ENCODE data around the gene DGKB. TPM values are rescaled to one million over a fixed set of nuclear protein-coding genes. Genes with fewer than 3 reads are reported as not detected.

Gene DGKB
- total RNA-seq, 1 donor from 2014 or later = 0.30 TPM

DNA sequence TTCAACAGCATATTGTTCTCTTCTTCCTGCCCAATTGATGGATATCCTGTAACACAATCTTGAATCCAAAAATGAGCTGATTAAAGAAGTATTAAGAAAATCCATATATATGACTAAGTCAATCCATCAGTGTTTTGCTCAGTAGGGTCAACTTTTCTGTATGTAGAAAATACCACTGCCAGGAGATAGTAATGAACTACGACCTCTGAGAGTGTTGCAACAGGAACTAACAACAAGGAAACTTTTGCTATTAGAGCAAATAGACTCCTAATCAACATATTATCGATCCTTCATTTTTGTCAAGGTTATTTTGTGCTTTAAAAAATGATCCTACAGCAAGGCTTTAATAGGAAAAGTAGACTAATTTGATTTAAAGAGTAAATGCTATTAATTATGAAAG, 507.8 kb downstream of the DGKB start:
- TF ChIP-seq, protein P1, sequence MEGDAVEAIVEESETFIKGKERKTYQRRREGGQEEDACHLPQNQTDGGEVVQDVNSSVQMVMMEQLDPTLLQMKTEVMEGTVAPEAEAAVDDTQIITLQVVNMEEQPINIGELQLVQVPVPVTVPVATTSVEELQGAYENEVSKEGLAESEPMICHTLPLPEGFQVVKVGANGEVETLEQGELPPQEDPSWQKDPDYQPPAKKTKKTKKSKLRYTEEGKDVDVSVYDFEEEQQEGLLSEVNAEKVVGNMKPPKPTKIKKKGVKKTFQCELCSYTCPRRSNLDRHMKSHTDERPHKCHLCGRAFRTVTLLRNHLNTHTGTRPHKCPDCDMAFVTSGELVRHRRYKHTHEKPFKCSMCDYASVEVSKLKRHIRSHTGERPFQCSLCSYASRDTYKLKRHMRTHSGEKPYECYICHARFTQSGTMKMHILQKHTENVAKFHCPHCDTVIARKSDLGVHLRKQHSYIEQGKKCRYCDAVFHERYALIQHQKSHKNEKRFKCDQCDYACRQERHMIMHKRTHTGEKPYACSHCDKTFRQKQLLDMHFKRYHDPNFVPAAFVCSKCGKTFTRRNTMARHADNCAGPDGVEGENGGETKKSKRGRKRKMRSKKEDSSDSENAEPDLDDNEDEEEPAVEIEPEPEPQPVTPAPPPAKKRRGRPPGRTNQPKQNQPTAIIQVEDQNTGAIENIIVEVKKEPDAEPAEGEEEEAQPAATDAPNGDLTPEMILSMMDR (IDR thresholded peaks at IDR 0.05; ENCODE audit: borderline replicate concordance) = no peak
- H3K36me3 ChIP-seq = no peaks in the 10 kb centered on the region
- H3K27ac ChIP-seq (replicated peaks) = no peak overlapping the region
- H3K4me1 ChIP-seq = no peaks in the 10 kb centered on the region
- H3K4me3 ChIP-seq = no peak overlapping the region
- intact Hi-C loops (cut with micrococcal nuclease) = no loop called here
- no peak for DNase-seq
- H3K27me3 ChIP-seq (ENCODE audit: low read depth) = no peaks in the 10 kb centered on the region
- no peaks in the 10 kb centered on the region for H3K9me3 ChIP-seq (replicated peaks)

- no peaks in the 10 kb centered on the region for H3K27me3 ChIP-seq (ENCODE audit: low read depth)
- TF ChIP-seq, protein P1 (IDR thresholded peaks at IDR 0.05; ENCODE audit: borderline replicate concordance) = no peak
- H3K4me3 ChIP-seq = no peak overlapping the region
- DNase-seq = no peak
- intact Hi-C loops (cut with micrococcal nuclease) = no loop called here
- H3K4me1 ChIP-seq = no peaks in the 10 kb centered on the region
- no peak overlapping the region for H3K27ac ChIP-seq (replicated peaks)
- no peaks in the 10 kb centered on the region for H3K36me3 ChIP-seq
- no peaks in the 10 kb centered on the region for H3K9me3 ChIP-seq (replicated peaks)
These were observed 513.0 kb downstream of the DGKB start for GRCh38 chr7:14389595-14389994.

GRCh38 chr7:14389181-14389591, 513.4 kb downstream of the DGKB start:
- intact Hi-C loops (cut with micrococcal nuclease) = no loop called here
- no peak for DNase-seq
- H3K4me1 ChIP-seq = no peaks in the 10 kb centered on the region
- no peaks in the 10 kb centered on the region for H3K36me3 ChIP-seq
- H3K9me3 ChIP-seq (replicated peaks) = no peaks in the 10 kb centered on the region
- H3K27ac ChIP-seq (replicated peaks) = no peak overlapping the region
- TF ChIP-seq, protein P1 (IDR thresholded peaks at IDR 0.05; ENCODE audit: borderline replicate concordance) = no peak
- H3K4me3 ChIP-seq = no peak overlapping the region
- no peaks in the 10 kb centered on the region for H3K27me3 ChIP-seq (ENCODE audit: low read depth)

DNA sequence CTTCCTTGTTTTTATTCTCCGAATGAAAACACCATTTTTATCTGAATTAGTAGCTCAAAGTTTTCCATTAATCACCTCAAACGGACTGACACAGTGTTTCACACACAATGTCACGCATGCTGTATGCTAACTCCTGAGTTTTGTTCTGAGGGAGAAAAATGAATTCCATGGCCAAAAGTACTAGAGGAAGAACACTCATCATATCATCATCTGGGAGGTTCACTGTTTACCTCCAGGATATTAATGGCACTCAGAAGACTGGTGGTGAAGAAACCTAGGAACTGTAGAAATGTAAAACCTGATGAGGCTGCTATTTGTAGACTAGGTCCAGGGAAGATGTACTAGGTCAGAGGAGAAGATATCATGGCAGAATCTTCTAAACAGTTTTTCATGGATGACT, 517.5 kb downstream of the DGKB start:
- intact Hi-C loops (cut with micrococcal nuclease) = no loop called here
- TF ChIP-seq, protein P1 (IDR thresholded peaks at IDR 0.05; ENCODE audit: borderline replicate concordance) = no peak
- no peak overlapping the region for H3K4me3 ChIP-seq
- no peaks in the 10 kb centered on the region for H3K9me3 ChIP-seq (replicated peaks)
- DNase-seq = no peak
- no peaks in the 10 kb centered on the region for H3K27me3 ChIP-seq (ENCODE audit: low read depth)
- H3K4me1 ChIP-seq = no peaks in the 10 kb centered on the region
- no peak overlapping the region for H3K27ac ChIP-seq (replicated peaks)
- H3K36me3 ChIP-seq = no peaks in the 10 kb centered on the region

DNA sequence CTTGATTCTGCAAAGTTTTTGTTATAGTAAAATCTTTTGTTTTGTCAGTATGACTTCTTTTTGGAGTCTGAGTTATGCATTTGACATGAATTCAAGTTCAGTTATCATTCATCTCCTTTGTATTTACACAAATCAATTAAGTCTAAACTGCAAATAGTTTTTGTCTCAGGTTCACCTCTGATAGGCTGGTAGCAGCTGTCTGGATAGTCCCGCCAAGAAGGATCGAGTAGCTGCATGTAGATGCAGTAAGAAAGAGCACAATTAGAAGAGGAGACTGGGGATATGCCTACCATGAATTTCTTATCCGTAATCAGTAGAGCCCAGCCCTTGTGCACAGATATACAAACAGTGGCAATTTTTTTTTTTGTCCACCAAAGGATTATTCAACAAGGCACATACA, 520.6 kb downstream of the DGKB start:
- no peak overlapping the region for H3K27ac ChIP-seq (replicated peaks)
- no peaks in the 10 kb centered on the region for H3K36me3 ChIP-seq
- H3K9me3 ChIP-seq (replicated peaks) = no peaks in the 10 kb centered on the region
- TF ChIP-seq, protein P1 (IDR thresholded peaks at IDR 0.05; ENCODE audit: borderline replicate concordance) = no peak
- no peaks in the 10 kb centered on the region for H3K4me1 ChIP-seq
- H3K27me3 ChIP-seq (ENCODE audit: low read depth) = no peaks in the 10 kb centered on the region
- no peak overlapping the region for H3K4me3 ChIP-seq
- no peak for DNase-seq
- intact Hi-C loops (cut with micrococcal nuclease) = no loop called here

- Histone ChIP-seq H3K4me3 (no peak overlapping the region), H3K27me3 (ENCODE audit: low read depth) (no peaks in the 10 kb centered on the region), H3K36me3 (no peaks in the 10 kb centered on the region), H3K9me3 (replicated peaks) (no peaks in the 10 kb centered on the region), H3K4me1 (no peaks in the 10 kb centered on the region), H3K27ac (replicated peaks) (no peak overlapping the region)
- no peak for DNase-seq
- intact Hi-C loops (cut with micrococcal nuclease) = no loop called here
- TF ChIP-seq, protein P1 (IDR thresholded peaks at IDR 0.05; ENCODE audit: borderline replicate concordance) = no peak
These were observed 521.2 kb downstream of the DGKB start for GRCh38 chr7:14381306-14381705.

Data from left ventricle myocardium inferior (tissue), 1 donor.